H54 (cell line): ENCODE results near the gene ZNHIT2.

ENCODE experiments used
- DNase-seq: peaks from one replicate; pipeline ENCODE4 v3.0.0; 2011; ENCODE audit warnings: low spot score, mixed read lengths; ENCODE audit not compliant: insufficient read length
- FAIRE-seq: peaks from 3 replicates; lab custom pipeline; 2011; peaks lifted over from hg19 to GRCh38; lab: Jason Lieb, UNC
- POLR2A ChIP-seq: IDR thresholded peaks from 2 replicates; pipeline ENCODE4 v1.6.1; 2011; ENCODE audit warnings: low read depth, mild to moderate bottlenecking, low read length

Gene ZNHIT2

DNA sequence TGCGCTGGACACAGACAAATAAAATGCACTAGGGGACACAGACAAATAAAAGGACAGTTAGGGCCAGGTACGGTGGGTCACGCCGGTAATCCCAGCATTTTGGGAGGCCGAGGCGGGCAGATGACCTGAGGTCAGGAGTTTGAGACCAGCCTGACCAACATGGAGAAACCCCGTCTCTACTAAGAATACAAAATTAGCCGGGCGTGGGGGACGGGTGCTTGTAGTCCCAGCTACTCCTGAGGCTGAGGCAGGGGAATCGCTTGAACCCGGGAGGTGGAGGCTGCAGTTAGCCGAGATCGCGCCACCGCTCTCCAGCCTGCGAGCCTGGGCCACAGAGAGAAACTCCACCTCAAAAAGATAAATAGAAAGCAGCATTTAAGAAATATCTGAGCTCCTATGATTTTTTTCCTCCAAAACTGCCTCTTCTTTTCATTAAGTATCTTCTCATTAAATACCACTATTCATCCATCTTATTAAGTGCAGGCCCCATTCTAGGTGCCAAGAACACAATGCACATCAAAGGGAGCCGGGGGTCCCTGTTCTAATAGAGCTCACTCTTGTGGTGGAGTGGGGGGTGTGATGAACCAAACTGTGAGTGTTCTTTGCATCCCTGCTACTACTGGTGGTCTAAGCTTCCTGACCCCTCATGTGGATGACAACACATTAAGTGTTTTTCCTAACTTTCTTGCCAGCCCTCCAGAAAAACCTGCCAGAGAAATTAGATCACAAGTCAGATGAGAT lies 766 bp upstream of the ZNHIT2 start:
- no peak for DNase-seq
- no peak for TF ChIP-seq POLR2A
- no peak for FAIRE-seq

DNA sequence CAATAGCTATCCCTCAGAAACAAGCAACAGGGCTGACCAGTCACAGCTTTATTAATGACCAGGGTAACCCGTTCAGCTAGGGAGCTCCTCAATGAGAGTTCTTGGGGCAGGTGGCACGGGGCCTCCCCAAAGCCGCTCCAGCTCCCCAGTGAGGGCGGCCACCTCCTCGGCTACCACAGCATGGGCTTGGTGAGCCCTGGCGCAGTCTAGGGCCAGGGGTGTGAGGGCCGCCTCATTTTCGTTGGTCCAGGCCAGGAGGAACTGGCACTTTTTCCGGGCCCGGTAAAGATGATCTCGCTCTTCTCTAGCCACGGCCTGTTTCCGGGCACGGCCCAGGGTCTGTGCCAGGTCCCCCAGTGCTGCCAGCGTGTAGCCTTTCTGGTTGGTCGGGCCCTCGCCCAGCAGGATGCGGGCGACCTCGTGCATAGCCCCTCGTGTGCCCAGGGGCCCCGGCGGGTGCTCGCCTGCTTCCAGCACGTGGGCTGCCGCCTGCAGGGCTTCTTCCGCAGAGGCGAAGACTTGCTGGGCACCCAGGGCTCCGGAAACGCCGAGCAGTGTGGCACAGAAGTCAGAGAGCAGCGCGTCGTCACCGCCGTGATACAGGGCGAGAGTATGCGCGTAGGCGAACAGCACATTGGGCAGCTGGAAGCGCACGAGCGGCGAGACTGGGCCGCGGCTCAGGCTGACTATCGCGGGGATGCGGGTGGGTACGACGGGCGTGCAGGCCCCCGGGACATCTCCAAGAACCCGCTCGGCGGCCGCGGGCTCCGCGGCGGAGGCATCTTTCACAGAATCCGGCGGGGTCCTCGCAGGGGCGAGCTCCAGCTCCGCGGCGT lies 913 bp downstream of the ZNHIT2 start:
- no peak for FAIRE-seq
- TF ChIP-seq POLR2A, result no peak
- no peak for DNase-seq

DNA sequence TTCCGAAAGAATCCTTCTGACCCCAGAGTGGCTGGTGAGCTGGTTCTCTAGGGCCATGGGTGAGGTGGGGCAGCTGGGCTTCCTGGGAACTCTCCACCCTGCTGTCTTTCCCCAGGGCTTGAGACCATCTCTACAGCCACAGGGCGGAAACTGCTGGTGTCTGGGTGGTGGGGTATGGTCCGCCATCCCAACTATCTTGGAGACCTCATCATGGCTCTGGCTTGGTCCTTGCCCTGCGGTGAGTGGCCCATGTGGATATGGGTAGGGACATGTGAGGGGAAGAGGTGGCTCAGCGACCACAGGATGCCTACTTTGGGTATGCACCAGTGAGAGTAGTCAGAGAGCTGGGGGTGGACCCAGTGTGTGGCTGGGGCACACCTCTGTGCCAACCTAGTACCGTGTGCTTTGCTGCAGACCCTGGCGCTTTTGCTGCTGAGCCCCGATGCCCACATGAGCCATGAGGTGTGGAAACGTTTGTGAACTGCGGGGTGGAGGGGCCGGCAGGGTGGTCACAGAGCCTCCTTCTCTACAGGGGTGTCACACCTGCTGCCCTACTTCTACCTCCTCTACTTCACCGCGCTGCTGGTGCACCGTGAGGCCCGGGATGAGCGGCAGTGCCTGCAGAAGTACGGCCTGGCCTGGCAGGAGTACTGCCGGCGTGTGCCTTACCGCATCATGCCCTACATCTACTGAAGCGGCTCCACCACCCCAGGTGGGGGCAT lies 2.0 kb downstream of the ZNHIT2 start:
- DNase-seq, result no peak
- no peak for TF ChIP-seq POLR2A
- no peak for FAIRE-seq

DNA sequence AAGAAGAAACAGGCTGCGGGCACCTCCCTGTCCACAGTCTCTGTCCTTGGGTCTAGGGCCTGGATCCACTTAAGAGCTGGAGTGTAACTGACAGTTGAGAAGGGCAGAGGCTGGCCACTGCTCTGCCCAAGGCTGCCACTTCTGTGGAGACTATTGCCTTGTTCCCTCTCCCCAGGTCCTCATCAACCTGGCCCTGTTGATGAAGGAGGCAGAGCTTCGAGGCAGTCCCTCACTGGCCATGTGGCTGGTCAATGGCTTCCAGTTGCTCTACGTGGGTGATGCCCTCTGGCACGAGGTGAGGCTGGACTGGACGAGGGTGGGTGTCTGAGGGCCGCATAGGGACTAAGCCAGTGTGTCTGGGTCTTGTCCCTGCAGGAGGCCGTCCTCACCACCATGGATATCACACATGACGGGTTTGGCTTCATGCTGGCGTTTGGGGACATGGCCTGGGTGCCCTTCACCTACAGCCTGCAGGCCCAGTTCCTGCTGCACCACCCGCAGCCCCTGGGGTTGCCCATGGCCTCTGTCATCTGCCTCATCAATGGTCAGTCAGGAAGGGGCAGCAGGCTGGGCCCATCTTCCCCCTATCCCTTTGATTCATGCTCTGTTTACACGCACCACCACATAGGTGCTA lies 2.8 kb downstream of the ZNHIT2 start:
- no peak for FAIRE-seq

DNA sequence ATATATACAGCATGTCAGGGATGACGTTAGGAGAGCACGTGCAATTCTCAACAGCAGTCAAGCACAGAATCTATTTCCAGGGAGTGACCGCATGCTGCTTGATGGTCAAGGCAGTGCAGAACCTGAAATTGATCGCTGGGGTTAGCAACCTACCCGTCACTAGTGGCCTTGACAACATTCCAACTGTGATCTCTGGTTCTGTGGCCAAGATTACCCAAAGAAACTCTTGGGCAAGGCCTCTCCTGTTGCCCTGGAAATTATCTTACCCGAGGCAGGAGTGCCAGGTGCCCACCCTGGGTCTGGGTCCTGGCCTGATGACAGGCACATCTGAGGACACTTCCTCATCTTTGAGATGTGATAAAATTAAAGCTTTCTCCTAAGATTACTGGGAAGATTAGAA lies 3.7 kb downstream of the ZNHIT2 start:
- TF ChIP-seq POLR2A, result no peak
- DNase-seq (no peak), FAIRE-seq (no peak)

More for the DNA sequence above, 2.8 kb downstream of the ZNHIT2 start:
- DNase-seq, result no peak
- no peak for TF ChIP-seq POLR2A

DNA sequence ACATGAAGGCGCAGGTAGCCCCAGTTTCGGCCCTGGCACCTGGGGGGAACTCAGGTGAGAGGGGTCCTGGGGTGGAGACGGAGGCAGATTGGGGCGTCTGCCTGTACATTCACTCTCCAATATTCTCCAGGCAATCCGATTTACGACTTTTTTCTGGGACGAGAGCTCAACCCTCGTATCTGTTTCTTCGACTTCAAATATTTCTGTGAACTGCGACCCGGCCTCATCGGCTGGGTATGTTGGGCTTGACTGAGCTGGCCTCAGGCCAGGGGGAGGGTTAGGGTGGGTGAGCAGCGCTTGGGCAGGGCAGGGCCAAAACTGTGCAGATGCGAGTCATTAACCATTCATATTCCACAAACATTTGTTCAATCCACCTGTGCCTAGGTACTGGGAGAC lies 4.1 kb downstream of the ZNHIT2 start:
- no peak for FAIRE-seq
- no peak for DNase-seq
- TF ChIP-seq POLR2A, result no peak

DNA sequence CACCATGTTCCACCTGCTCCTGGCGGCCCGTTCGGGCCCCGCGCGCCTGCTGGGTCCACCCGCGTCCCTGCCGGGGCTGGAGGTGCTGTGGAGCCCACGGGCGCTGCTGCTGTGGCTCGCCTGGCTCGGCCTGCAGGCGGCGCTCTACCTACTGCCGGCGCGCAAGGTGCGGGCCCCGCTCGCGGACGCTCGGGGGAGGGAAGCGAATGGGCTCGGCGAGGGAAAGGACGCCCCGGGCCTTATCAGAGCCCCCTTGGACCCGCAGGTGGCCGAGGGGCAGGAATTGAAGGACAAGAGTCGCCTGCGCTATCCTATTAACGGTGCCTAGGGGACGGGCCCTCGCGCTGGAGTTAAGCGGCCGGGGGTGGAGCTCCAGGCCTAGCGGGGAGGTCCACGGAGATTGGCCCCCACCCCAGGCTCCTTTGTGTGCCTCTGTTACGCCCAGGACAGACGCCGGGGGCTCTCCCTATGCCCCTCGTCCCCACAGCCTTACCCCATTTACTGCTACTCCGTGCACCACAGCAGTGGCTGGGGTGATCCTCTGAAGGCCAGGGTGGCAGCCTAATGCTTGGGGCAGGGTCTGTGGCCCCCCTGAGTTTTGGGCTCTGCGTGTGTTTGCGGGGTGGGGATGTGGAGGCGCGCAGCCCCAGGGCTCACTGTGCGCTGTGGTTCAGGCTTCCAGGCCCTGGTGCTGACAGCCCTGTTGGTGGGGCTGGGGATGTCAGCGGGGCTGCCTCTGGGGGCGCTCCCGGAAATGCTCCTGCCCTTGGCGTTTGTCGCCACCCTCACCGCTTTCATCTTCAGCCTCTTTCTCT lies 4.7 kb downstream of the ZNHIT2 start:
- no peak for FAIRE-seq
- DNase-seq, result no peak
- no peak for TF ChIP-seq POLR2A

DNA sequence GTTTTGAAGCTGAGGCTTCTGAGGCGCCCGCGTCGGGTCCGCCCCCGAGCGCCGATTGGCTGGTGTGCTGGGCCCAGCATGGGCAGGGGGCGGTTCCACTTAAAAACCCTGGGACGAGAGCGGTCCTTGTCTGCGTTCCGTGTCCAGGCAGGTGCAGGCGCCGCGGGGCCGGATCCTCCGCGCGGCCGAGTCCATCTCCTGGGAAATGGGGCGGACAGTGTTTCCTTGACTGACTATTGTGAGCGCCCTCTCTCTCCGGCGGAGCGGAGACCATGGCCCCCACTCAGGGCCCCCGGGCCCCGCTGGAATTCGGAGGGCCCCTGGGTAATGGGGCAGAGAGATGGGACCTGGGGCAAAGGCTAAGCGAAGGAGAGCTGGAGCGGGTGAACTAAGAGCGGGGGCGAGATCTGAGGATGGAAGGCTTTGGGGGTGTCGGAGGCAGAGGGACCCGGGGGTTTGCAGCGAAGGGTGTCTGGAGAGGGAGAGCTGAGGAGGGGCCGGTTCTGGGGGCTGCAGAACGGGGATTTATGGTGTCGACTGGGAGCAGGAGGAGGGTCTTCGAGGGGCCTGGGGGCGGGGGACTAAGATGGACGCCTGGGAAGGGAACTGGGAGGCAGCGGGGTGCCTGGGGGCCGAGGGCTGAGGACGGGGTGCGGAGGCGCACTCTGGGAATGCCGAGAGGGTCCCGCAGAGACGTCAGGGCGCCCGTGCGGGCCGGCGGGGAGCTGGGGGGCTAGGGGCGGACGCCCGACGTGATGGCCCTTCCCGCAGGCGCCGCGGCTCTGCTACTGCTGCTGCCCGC lies 5.6 kb downstream of the ZNHIT2 start, which contains the start of gene TM7SF2:
TM7SF2 (plus strand) TSS at position 129 of the 802 bp plus-strand sequence; CDS start at position 273, 144 bp downstream.
- TF ChIP-seq POLR2A, result no peak
- no peak for DNase-seq
- FAIRE-seq, result no peak

DNA sequence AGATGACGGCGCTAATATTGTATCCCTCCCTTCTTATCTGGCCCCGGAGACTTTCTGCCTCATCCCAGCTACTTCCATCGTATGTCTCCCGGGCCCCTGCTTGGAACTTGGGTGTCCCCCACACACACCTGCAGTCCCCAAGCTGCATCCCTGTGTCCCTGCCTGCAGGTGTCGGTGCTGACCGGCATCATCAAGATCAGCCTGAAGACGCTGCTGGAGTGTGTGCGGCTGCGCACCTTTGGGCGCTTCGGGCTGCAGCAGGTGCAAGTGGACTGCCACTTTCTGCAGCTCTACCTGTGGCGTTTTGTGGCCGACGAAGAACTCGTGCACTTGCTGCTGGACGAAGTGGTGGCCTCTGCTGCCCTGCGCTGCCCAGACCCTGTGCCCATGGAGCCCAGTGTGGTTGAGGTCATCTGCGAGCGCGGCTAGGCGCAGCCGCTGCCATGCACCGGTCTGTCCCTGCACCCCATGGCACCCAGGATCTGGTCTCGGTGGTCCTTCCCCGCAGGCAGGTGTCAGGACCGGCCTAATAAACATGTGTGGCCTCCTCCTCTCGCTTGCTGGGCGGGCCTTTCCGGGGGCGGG lies 6.2 kb downstream of the ZNHIT2 start:
- TF ChIP-seq POLR2A, result no peak
- no peak for FAIRE-seq

DNA sequence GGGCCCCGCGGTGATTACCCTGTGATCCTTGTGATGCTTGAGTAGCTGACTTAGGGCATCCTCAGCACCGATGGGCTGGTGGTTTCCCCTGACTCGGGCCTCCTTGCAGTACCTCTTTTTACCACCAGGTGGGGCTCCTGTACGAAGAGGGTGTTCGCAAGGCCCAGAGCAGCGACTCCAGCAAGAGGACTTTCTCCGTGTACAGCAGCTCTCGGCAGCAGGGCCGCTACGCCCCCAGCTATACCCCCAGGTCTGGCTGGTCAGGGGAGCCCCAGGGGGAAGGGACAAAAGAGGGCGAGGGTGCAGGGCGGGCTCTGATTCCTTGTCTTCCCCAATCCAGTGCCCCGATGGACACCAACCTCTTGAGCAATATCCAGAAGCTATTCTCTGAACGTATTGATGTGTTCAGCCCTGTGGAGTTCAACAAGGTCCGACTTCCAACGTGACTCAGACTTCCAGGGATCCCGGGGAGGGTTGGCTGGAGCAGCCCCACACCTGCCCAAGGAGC lies 7.1 kb downstream of the ZNHIT2 start:
- FAIRE-seq (no peak), DNase-seq (peak; percentile 98)
- no peak for TF ChIP-seq POLR2A

More for the DNA sequence above, 6.2 kb downstream of the ZNHIT2 start:
- no peak for DNase-seq
